Measurements from ENCODE around the gene CDHR1. TPM values are rescaled to one million over a fixed set of nuclear protein-coding genes. Genes with fewer than 3 reads are reported as not detected.

CDHR1 gene
- total RNA-seq, 1 experiment from 2014 or later: 5.0 TPM

DNA sequence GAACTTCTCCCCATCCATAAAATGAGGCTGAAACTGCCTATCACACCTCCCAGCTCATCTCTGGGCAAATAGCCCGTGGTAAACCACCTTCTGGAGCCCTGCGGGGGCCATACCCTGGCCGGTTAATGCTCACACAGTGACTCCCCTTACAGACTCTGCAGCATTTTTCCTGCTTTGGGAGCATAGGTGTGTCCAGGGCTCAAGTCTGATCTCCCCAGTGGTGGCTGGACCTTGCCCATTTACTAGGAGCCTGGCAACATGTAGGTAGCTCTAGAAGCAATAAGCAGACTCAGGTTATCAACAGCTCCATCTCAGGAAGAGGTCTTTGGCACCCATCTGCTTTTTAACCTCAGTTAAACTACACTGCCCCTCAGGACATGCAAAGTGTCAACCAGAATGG lies 5.5 kb upstream of the CDHR1 start:
- no peaks in the 10 kb centered on the region for H3K4me1 Mint-ChIP-seq
- ATAC-seq: no peak
- H3K27ac Mint-ChIP-seq: no peak overlapping the region
- no peaks in the 10 kb centered on the region for H3K36me3 Mint-ChIP-seq
- H3K4me3 Mint-ChIP-seq: no peak overlapping the region
- DNase-seq (ENCODE audit: low spot score): no peak
- TF ChIP-seq, protein P1, sequence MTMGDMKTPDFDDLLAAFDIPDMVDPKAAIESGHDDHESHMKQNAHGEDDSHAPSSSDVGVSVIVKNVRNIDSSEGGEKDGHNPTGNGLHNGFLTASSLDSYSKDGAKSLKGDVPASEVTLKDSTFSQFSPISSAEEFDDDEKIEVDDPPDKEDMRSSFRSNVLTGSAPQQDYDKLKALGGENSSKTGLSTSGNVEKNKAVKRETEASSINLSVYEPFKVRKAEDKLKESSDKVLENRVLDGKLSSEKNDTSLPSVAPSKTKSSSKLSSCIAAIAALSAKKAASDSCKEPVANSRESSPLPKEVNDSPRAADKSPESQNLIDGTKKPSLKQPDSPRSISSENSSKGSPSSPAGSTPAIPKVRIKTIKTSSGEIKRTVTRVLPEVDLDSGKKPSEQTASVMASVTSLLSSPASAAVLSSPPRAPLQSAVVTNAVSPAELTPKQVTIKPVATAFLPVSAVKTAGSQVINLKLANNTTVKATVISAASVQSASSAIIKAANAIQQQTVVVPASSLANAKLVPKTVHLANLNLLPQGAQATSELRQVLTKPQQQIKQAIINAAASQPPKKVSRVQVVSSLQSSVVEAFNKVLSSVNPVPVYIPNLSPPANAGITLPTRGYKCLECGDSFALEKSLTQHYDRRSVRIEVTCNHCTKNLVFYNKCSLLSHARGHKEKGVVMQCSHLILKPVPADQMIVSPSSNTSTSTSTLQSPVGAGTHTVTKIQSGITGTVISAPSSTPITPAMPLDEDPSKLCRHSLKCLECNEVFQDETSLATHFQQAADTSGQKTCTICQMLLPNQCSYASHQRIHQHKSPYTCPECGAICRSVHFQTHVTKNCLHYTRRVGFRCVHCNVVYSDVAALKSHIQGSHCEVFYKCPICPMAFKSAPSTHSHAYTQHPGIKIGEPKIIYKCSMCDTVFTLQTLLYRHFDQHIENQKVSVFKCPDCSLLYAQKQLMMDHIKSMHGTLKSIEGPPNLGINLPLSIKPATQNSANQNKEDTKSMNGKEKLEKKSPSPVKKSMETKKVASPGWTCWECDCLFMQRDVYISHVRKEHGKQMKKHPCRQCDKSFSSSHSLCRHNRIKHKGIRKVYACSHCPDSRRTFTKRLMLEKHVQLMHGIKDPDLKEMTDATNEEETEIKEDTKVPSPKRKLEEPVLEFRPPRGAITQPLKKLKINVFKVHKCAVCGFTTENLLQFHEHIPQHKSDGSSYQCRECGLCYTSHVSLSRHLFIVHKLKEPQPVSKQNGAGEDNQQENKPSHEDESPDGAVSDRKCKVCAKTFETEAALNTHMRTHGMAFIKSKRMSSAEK (CRISPR knock-in tag; IDR thresholded peaks at IDR 0.05; ENCODE audit: borderline replicate concordance): no peak
- no peak for TF ChIP-seq TCF7 (CRISPR knock-in tag; IDR thresholded peaks at IDR 0.05; ENCODE audit: low read depth)
- no peak for TF ChIP-seq ZNF416 (CRISPR knock-in tag; IDR thresholded peaks at IDR 0.05)
- TF ChIP-seq, protein P2, sequence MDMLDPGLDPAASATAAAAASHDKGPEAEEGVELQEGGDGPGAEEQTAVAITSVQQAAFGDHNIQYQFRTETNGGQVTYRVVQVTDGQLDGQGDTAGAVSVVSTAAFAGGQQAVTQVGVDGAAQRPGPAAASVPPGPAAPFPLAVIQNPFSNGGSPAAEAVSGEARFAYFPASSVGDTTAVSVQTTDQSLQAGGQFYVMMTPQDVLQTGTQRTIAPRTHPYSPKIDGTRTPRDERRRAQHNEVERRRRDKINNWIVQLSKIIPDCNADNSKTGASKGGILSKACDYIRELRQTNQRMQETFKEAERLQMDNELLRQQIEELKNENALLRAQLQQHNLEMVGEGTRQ (CRISPR knock-in tag; IDR thresholded peaks at IDR 0.05): no peak
- TF ChIP-seq SOX15 (CRISPR knock-in tag; IDR thresholded peaks at IDR 0.05): no peak
- no peak for TF ChIP-seq SMAD3 (CRISPR knock-in tag; IDR thresholded peaks at IDR 0.05; ENCODE audit: borderline replicate concordance)
- no peak for TF ChIP-seq TP53 (CRISPR knock-in tag; IDR thresholded peaks at IDR 0.05)
- TF ChIP-seq, protein P3, sequence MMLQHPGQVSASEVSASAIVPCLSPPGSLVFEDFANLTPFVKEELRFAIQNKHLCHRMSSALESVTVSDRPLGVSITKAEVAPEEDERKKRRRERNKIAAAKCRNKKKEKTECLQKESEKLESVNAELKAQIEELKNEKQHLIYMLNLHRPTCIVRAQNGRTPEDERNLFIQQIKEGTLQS (CRISPR knock-in tag; conservative IDR thresholded peaks at IDR 0.05): no peak
- no peak for TF ChIP-seq EMX1 (CRISPR knock-in tag; IDR thresholded peaks at IDR 0.05)
- no peak for TF ChIP-seq JAZF1 (CRISPR knock-in tag; IDR thresholded peaks at IDR 0.05)
- no peak for TF ChIP-seq FOXK1 (CRISPR knock-in tag; IDR thresholded peaks at IDR 0.05)
- no peak for TF ChIP-seq CBFB (CRISPR knock-in tag; IDR thresholded peaks at IDR 0.05; ENCODE audit: low read depth)
- no peak for TF ChIP-seq ATF1 (CRISPR knock-in tag; IDR thresholded peaks at IDR 0.05)
- peaks cover 20% of the 10 kb centered on the region for H3K27me3 Mint-ChIP-seq (ENCODE audit: low read depth)
- POLR2A ChIA-PET: interaction anchor here (1.0 kb wide), 1 partner anchor 8 kb away, joined by 3 read pairs; no protein-coding TSS in a partner anchor
- H3K9me3 Mint-ChIP-seq: no peaks in the 10 kb centered on the region
- CTCF ChIA-PET: interaction anchor here (2.1 kb wide), 1 partner anchor 41 kb away, joined by 8 read pairs; no protein-coding TSS in a partner anchor

DNA sequence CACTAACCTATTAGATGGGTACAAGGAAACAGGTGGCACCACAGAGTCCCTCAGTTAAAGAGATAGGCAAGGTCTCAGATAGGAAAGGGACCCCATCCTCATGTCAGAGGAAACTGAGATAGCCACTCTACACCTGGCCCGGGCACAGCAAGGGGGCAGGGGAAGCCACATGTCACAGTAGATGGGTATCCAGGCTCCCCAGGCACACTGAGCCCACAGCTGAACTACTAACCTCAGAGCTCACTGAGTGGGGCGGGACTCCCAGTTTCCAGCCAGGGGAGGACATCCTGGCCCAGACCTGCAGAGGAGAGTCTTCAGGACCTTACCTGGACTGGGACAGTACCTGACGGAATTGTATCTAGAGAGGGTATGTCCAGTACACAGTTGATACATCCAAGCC lies 3.7 kb upstream of the CDHR1 start:
- ATAC-seq: no peak
- H3K27ac Mint-ChIP-seq: no peak overlapping the region
- CTCF ChIA-PET: interaction anchor here (1.3 kb wide), 1 partner anchor 43 kb away, joined by 5 read pairs; no protein-coding TSS in a partner anchor

More for the DNA sequence above, 3.7 kb upstream of the CDHR1 start:
- DNase-seq (ENCODE audit: low spot score): no peak
- H3K4me1 Mint-ChIP-seq: peaks cover 4% of the 10 kb centered on the region; the same call in 1 of the 2 replicates
- H3K9me3 Mint-ChIP-seq: no peaks in the 10 kb centered on the region
- H3K27me3 Mint-ChIP-seq (ENCODE audit: low read depth): peaks cover 36% of the 10 kb centered on the region
- no peaks in the 10 kb centered on the region for H3K36me3 Mint-ChIP-seq
- H3K4me3 Mint-ChIP-seq: no peak overlapping the region
- no peak for TF ChIP-seq RORB (CRISPR knock-in tag; IDR thresholded peaks at IDR 0.05)
- TF ChIP-seq, protein P4, sequence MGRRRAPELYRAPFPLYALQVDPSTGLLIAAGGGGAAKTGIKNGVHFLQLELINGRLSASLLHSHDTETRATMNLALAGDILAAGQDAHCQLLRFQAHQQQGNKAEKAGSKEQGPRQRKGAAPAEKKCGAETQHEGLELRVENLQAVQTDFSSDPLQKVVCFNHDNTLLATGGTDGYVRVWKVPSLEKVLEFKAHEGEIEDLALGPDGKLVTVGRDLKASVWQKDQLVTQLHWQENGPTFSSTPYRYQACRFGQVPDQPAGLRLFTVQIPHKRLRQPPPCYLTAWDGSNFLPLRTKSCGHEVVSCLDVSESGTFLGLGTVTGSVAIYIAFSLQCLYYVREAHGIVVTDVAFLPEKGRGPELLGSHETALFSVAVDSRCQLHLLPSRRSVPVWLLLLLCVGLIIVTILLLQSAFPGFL (CRISPR knock-in tag; IDR thresholded peaks at IDR 0.05; ENCODE audit: borderline replicate concordance): no peak
- TF ChIP-seq EMX1 (CRISPR knock-in tag; IDR thresholded peaks at IDR 0.05): no peak
- TF ChIP-seq FOXP1 (CRISPR knock-in tag; IDR thresholded peaks at IDR 0.05; ENCODE audit: borderline replicate concordance): no peak
- TF ChIP-seq, protein P5, sequence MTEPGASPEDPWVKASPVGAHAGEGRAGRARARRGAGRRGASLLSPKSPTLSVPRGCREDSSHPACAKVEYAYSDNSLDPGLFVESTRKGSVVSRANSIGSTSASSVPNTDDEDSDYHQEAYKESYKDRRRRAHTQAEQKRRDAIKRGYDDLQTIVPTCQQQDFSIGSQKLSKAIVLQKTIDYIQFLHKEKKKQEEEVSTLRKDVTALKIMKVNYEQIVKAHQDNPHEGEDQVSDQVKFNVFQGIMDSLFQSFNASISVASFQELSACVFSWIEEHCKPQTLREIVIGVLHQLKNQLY (CRISPR knock-in tag; IDR thresholded peaks at IDR 0.05): no peak
- no peak for TF ChIP-seq SOX15 (CRISPR knock-in tag; IDR thresholded peaks at IDR 0.05)
- TF ChIP-seq GABPB1 (CRISPR knock-in tag; IDR thresholded peaks at IDR 0.05): no peak
- no peak for TF ChIP-seq CREM (CRISPR knock-in tag; IDR thresholded peaks at IDR 0.05)
- TF ChIP-seq TP53 (CRISPR knock-in tag; IDR thresholded peaks at IDR 0.05): no peak
- TF ChIP-seq, protein P2 (CRISPR knock-in tag; IDR thresholded peaks at IDR 0.05): no peak
- TF ChIP-seq SP1 (CRISPR knock-in tag; conservative IDR thresholded peaks at IDR 0.05): no peak
- no peak for TF ChIP-seq ZNF396 (CRISPR knock-in tag; IDR thresholded peaks at IDR 0.05; ENCODE audit: borderline replicate concordance)
- TF ChIP-seq, protein P6, sequence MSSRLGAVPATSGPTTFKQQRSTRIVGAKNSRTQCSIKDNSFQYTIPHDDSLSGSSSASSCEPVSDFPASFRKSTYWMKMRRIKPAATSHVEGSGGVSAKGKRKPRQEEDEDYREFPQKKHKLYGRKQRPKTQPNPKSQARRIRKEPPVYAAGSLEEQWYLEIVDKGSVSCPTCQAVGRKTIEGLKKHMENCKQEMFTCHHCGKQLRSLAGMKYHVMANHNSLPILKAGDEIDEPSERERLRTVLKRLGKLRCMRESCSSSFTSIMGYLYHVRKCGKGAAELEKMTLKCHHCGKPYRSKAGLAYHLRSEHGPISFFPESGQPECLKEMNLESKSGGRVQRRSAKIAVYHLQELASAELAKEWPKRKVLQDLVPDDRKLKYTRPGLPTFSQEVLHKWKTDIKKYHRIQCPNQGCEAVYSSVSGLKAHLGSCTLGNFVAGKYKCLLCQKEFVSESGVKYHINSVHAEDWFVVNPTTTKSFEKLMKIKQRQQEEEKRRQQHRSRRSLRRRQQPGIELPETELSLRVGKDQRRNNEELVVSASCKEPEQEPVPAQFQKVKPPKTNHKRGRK (CRISPR knock-in tag; IDR thresholded peaks at IDR 0.05; ENCODE audit: borderline replicate concordance): no peak
- POLR2A ChIA-PET: no interaction called here

Data from WTC11 (cell line).